Iris pigment epithelial cell (primary cell): ENCODE data around the gene REEP5.
"Not testable (repeated sequence)": the region's sequence is repeated elsewhere in the genome, so short reads cannot be mapped to it uniquely, and the experiment has no call there.

ENCODE experiments used
- DNase-seq: peaks from one replicate; pipeline ENCODE4 v3.0.0-alpha.2; 2011; ENCODE audit warnings: low read depth

The REEP5 gene

GRCh38 chr5:112921833-112922817, at the start of gene REEP5:
Gene REEP5, minus strand, starts transcription at chr5:112922227. Its CDS starts 37 bp downstream, at chr5:112922190.
- peak; percentile 66 for DNase-seq

GRCh38 chr5:112971276-112971675, 49.2 kb upstream of the REEP5 start:
- DNase-seq: no peak

GRCh38 chr5:112968411-112969106, 46.5 kb upstream of the REEP5 start:
- DNase-seq: peak; percentile 35

GRCh38 chr5:112967520-112968083, 45.6 kb upstream of the REEP5 start:
- DNase-seq: no peak

- DNase-seq: no peak
Observed at GRCh38 chr5:112965733-112966306, 43.8 kb upstream of the REEP5 start.

- not testable (repeated sequence) for DNase-seq
Observed at GRCh38 chr5:112963374-112963733, 41.3 kb upstream of the REEP5 start.

GRCh38 chr5:112960863-112961504, 39.0 kb upstream of the REEP5 start:
- DNase-seq: no peak

GRCh38 chr5:112960315-112960714, 38.3 kb upstream of the REEP5 start:
- DNase-seq: no peak

GRCh38 chr5:112959872-112960271, 37.8 kb upstream of the REEP5 start:
- peak; percentile 88 for DNase-seq

GRCh38 chr5:112958093-112959088, 36.4 kb upstream of the REEP5 start:
- DNase-seq: peak; percentile 98

- no peak for DNase-seq
Observed at GRCh38 chr5:112957036-112957808, 35.2 kb upstream of the REEP5 start.

GRCh38 chr5:112956606-112957005, 34.6 kb upstream of the REEP5 start:
- no peak for DNase-seq

- no peak for DNase-seq
Observed at GRCh38 chr5:112951124-112951702, 29.2 kb upstream of the REEP5 start.

GRCh38 chr5:112948458-112948857, 26.4 kb upstream of the REEP5 start:
- peak; percentile 37 for DNase-seq

GRCh38 chr5:112940670-112941069, 18.6 kb upstream of the REEP5 start:
- no peak for DNase-seq

GRCh38 chr5:112938286-112938685, 16.3 kb upstream of the REEP5 start:
- DNase-seq: no peak

- peak; percentile 42 for DNase-seq
Observed at GRCh38 chr5:112935675-112936074, 13.6 kb upstream of the REEP5 start.

GRCh38 chr5:112934366-112934663, 12.3 kb upstream of the REEP5 start:
- DNase-seq: no peak

- peak; percentile 57 for DNase-seq
Observed at GRCh38 chr5:112933651-112934365, 11.8 kb upstream of the REEP5 start.
